ENCODE measurements around the gene PAPOLA. TPM values are rescaled to one million over a fixed set of nuclear protein-coding genes. Genes with fewer than 3 reads are reported as not detected.

PAPOLA gene
- total and polyA plus RNA-seq, 2 of the 4 experiments (the other 2 are of a cell fraction): 73.8 to 128 TPM

DNA sequence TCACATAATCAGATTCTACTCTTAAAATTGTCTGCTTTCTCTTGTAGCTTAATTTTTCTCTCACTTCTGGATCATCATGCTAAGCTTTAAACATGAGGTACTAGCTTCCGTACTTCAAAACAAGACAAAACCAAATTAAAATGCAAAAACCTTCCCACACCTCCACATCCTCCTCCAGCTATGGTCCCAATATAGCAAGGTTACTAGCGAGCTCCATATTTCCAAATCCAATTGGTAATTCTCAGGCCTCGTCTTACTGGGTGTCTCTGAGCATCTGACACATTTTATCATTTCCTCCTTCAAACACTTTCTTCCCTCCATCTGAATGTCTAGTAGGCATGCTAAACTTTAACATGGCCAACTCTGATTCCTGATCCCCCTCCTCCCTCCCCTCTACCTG lies 7.9 kb upstream of the PAPOLA start:
- Histone ChIP-seq H3K9ac (ENCODE audit: low read depth, low read length) (no peak overlapping the region), H2BK120ac (ENCODE audit: low read depth, low read length) (no peak overlapping the region), H2AFZ (replicated peaks; ENCODE audit: low read length, poor library complexity) (no peak overlapping the region), H2AK5ac (ENCODE audit: low read depth, low read length) (no peak overlapping the region), H3K4me2 (ENCODE audit: low read depth, low read length) (no peak overlapping the region), H2BK5ac (ENCODE audit: low read depth, low read length, poor library complexity, severe bottlenecking) (no peak overlapping the region), H2BK15ac (ENCODE audit: low read depth, low read length) (no peak overlapping the region), H3K36me3 (ENCODE audit: control insufficient read depth, insufficient read depth, low read length) (no peaks in the 10 kb centered on the region), H4K8ac (ENCODE audit: low read depth in 2 of 2, low read length in 2 of 2) (no peak overlapping the region), H4K5ac (ENCODE audit: low read depth, low read length) (no peak overlapping the region), H2AK9ac (replicated peaks; ENCODE audit: low read depth, low read length, poor library complexity) (no peak overlapping the region), H3K9me3 (ENCODE audit: control insufficient read depth, insufficient read depth, low read length) (no peaks in the 10 kb centered on the region), H4K91ac (ENCODE audit: insufficient read depth, low read depth, low read length) (no peak overlapping the region), H2BK20ac (ENCODE audit: low read depth, low read length) (no peak overlapping the region), H3K18ac (ENCODE audit: low read depth, low read length) (no peak overlapping the region), H3K4me1 (ENCODE audit: control insufficient read depth, insufficient read depth, low read length) (no peaks in the 10 kb centered on the region), H3K27me3 (ENCODE audit: control insufficient read depth, insufficient read depth, low read length) (peaks cover 9% of the 10 kb centered on the region), H3K23ac (ENCODE audit: low read depth, low read length) (no peak overlapping the region), H3K4ac (ENCODE audit: low read depth, low read length) (no peak overlapping the region), H3K27ac (ENCODE audit: insufficient read depth, low read length) (no peak overlapping the region), H3K14ac (replicated peaks; ENCODE audit: low read depth, low read length) (no peak overlapping the region), H4K20me1 (ENCODE audit: insufficient read depth, low read length) (no peaks in the 10 kb centered on the region; the same call in 1 of the 2 replicates), H3K4me3 (ENCODE audit: insufficient read depth, low read depth, low read length) (no peak overlapping the region), H3K9me1 (ENCODE audit: insufficient read depth, low read length) (no peaks in the 10 kb centered on the region), H3K79me1 (ENCODE audit: low read depth in 1 of 2, low read length in 2 of 2) (no peaks in the 10 kb centered on the region), H3K56ac (ENCODE audit: extremely low read depth, insufficient read depth, low read length) (no peak overlapping the region)
- intact Hi-C loops (cut with micrococcal nuclease): no loop called here
- in situ Hi-C loops (cut with MboI; ENCODE audit: low sequenced_read_pairs): no loop called here
- dilution Hi-C loops (cut with HindIII; ENCODE audit: low sequenced_read_pairs, unreplicated experiment): no loop called here
- no peak for DNase-seq
- POLR2A ChIA-PET (ENCODE audit: unreplicated experiment): no interaction called here
- WGBS, 2 experiments (ENCODE audit: extremely low coverage in 2 of 2, insufficient read length in 1 of 2): 88% methylated on average over 3 of the region's 3 CpGs; no CpG with 5 or more reads in 1 of the 2 experiments
- BruUV-seq (replicated peaks): no TSS peak
- CTCF ChIA-PET: interaction anchor here (0.6 kb wide), 1 partner anchor 1854 kb away, joined by 3 read pairs; no protein-coding TSS in a partner anchor
- no peak for TF ChIP-seq MAZ (IDR thresholded peaks at IDR 0.05; ENCODE audit: borderline replicate concordance, low read depth, low read length)
- ATAC-seq (ENCODE audit: low read depth): no peak

Data from IMR-90 (cell line).